HEK293T (cell line): Measurements from ENCODE around the gene TRIP4.

Source experiments
- CTCF ChIA-PET: fragments of 350-600 bp; formaldehyde crosslinking; extraction: SDS; loops from one replicate; lab custom pipeline; 2021; ENCODE audit warnings: antibody characterized with exemption, inconsistent platforms; lab: Yijun Ruan, JAX
- POLR2A ChIA-PET: fragments of 350-600 bp; formaldehyde crosslinking; extraction: SDS; loops from one replicate; lab custom pipeline; 2020; ENCODE audit warnings: antibody characterized with exemption, inconsistent platforms; lab: Yijun Ruan, JAX
- DNase-seq: peaks from one replicate; pipeline ENCODE4 v3.0.0; 2012; ENCODE audit warnings: mixed read lengths; ENCODE audit errors: extremely low spot score
- ARNT ChIP-seq: fragments of 450-650 bp; IDR thresholded peaks from 2 replicates; pipeline ENCODE4 v1.6.1; 2017; ENCODE audit warnings: mild to moderate bottlenecking
- BHLHE40 ChIP-seq: fragments of 450-650 bp; IDR thresholded peaks from 2 replicates; pipeline ENCODE4 v1.6.1; 2016; ENCODE audit warnings: mild to moderate bottlenecking, moderate library complexity, borderline replicate concordance
- CTBP1 ChIP-seq: fragments of 450-650 bp; IDR thresholded peaks from 2 replicates; pipeline ENCODE4 v1.6.1; 2016; ENCODE audit warnings: borderline replicate concordance
- ELF4 ChIP-seq: fragments of 450-650 bp; IDR thresholded peaks from 2 replicates; pipeline ENCODE4 v1.6.1; 2017; ENCODE audit warnings: antibody characterized with exemption
- FOXA1 ChIP-seq: fragments of 450-650 bp; IDR thresholded peaks from 2 replicates; pipeline ENCODE4 v1.6.1; 2016; ENCODE audit warnings: mild to moderate bottlenecking
- FOXK2 ChIP-seq: fragments of 450-650 bp; IDR thresholded peaks from 2 replicates; pipeline ENCODE4 v1.6.1; 2016; ENCODE audit warnings: mild to moderate bottlenecking
- FOXM1 ChIP-seq: fragments of 450-650 bp; IDR thresholded peaks from 2 replicates; pipeline ENCODE4 v1.6.1; 2017; ENCODE audit warnings: mild to moderate bottlenecking, borderline replicate concordance
- HDGF ChIP-seq: fragments of 450-650 bp; IDR thresholded peaks from 2 replicates; pipeline ENCODE4 v1.6.1; 2017; ENCODE audit warnings: antibody characterized with exemption, borderline replicate concordance
- L3MBTL2 ChIP-seq: fragments of 450-650 bp; conservative IDR thresholded peaks from 2 replicates; pipeline ENCODE4 v1.6.1; 2016; ENCODE audit warnings: mild to moderate bottlenecking
- LEF1 ChIP-seq: fragments of 450-650 bp; IDR thresholded peaks from 2 replicates; pipeline ENCODE4 v1.6.1; 2017; ENCODE audit warnings: mild to moderate bottlenecking, borderline replicate concordance
- NFRKB ChIP-seq: fragments of 450-650 bp; IDR thresholded peaks from 2 replicates; pipeline ENCODE4 v1.6.1; 2016; ENCODE audit warnings: mild to moderate bottlenecking, moderate library complexity
- SP1 ChIP-seq: fragments of 450-650 bp; IDR thresholded peaks from 2 replicates; pipeline ENCODE4 v1.6.1; 2017
- SUZ12 ChIP-seq: fragments of 450-650 bp; IDR thresholded peaks from 2 replicates; pipeline ENCODE4 v1.6.1; 2016; ENCODE audit warnings: mild to moderate bottlenecking
- TARDBP ChIP-seq: fragments of 450-650 bp; IDR thresholded peaks from 2 replicates; pipeline ENCODE4 v1.6.1; 2016
- ZNF384 ChIP-seq: fragments of 450-650 bp; IDR thresholded peaks from 2 replicates; pipeline ENCODE4 v1.6.1; 2016
- TF ChIP-seq, protein P1 (sequence below): fragments of 450-650 bp; IDR thresholded peaks from 2 replicates; pipeline ENCODE4 v1.6.1; 2016

The TRIP4 gene

DNA sequence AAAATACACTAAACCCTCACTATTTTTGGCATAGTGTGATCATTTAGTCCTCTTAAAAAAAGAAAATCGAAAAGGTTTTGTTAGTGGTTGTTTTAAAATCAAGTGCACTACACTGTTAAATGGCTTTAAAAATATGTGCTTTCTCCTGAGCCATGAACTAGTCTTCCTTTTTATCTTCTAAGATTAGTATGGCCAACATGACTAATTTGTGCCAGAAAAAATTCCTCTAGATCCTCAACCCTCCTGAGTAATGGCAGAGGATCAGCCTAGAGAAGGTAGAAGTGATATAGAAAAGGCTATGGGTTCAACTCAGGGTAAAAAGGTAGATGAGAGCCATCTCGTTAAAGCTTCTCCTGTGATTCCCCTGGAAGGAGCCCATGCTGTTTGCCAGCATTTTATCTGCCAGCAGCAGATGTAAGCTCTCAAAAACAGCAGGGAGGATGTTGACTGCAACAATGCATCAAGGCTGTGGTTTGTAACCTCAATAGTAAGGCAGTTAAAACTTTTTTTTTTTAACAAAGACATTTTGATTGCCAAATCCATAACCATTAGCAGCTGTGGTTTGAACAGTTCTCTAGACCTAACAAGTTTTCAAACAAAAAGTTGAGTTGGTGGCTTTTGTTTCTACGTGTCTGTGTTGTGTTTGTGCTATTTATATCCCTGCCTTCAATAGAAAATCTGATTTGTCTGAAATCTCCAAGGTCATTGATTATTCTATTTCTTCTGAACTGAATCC is 42.5 kb downstream of the TRIP4 start:
- TF ChIP-seq LEF1 (no peak), BHLHE40 (no peak), FOXA1 (no peak), SP1 (no peak), SUZ12 (no peak), NFRKB (no peak), HDGF (no peak), ARNT (no peak), CTBP1 (no peak)
- TF ChIP-seq, protein P1, sequence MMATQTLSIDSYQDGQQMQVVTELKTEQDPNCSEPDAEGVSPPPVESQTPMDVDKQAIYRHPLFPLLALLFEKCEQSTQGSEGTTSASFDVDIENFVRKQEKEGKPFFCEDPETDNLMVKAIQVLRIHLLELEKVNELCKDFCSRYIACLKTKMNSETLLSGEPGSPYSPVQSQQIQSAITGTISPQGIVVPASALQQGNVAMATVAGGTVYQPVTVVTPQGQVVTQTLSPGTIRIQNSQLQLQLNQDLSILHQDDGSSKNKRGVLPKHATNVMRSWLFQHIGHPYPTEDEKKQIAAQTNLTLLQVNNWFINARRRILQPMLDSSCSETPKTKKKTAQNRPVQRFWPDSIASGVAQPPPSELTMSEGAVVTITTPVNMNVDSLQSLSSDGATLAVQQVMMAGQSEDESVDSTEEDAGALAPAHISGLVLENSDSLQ, result no peak
- CTCF ChIA-PET, result no interaction called here
- POLR2A ChIA-PET, result no interaction called here
- DNase-seq, result peak; percentile 6

DNA sequence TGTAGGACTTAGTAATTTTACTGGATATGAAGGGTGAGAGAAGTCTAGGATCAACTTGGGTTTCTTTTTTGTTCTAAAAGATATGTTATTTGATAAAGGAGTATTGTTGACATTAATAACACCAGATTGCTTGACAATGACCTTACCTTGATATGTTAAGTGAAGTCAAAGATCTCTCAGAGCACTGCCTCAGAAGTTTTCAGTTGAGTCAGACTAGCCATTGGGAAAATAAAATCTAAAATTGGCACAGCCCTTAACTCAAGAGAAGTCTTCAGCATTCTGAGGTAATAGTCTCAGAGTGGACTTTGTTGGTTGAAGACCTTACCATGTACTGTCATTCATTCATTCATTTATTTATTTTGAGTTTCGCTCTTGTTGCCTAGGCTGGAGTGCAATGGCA is 50.3 kb downstream of the TRIP4 start:
- no peak for TF ChIP-seq ARNT
- TF ChIP-seq, protein P1, result no peak
- no peak for TF ChIP-seq HDGF
- no peak for TF ChIP-seq FOXA1
- no peak for TF ChIP-seq LEF1
- no peak for DNase-seq
- ChIA-PET POLR2A (no interaction called here), CTCF (no interaction called here)

DNA sequence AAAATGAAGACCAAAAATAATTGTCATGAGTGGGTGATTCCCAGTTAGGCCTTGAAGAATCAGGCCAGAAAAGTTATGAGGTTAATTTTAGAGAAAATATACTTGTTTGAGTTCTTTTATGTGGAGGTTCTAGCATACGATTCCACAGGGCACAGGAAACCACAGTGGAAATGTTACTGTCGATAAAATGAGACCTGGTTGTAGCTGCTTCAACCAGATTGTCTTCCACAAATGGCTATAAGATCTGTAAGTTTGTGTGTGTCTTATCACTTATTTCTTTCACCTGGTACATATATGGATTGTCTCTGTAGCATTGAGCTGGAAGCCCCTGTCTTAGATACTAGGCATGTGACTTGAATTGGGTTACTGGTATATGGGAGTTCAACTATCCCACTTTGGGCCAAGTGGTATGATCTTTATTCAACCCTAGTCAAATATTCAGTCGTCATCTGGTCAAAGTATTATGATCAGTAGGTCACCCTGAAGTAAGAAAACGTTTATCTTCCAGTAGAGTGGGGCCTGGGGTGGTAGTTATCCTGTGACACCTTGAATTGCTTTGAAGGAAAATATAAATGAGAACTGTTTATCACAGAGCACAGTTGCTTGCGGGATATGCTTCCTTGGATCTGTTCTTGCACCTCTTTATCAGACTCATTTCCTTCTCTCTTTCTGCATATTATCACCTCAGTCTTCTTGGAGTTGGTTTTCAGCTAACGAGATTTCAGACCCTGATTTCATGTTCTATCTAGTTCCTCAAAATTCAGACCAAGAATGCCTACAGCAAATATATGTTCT is 51.2 kb downstream of the TRIP4 start:
- ChIA-PET POLR2A (no interaction called here), CTCF (no interaction called here)
- DNase-seq, result no peak
- TF ChIP-seq CTBP1 (no peak), HDGF (no peak), ZNF384 (no peak), ARNT (no peak), FOXK2 (no peak), FOXA1 (no peak), LEF1 (no peak), SUZ12 (no peak), NFRKB (no peak), L3MBTL2 (no peak), ELF4 (no peak), FOXM1 (no peak), SP1 (no peak), TARDBP (no peak), BHLHE40 (no peak)
- TF ChIP-seq, protein P1, result no peak

DNA sequence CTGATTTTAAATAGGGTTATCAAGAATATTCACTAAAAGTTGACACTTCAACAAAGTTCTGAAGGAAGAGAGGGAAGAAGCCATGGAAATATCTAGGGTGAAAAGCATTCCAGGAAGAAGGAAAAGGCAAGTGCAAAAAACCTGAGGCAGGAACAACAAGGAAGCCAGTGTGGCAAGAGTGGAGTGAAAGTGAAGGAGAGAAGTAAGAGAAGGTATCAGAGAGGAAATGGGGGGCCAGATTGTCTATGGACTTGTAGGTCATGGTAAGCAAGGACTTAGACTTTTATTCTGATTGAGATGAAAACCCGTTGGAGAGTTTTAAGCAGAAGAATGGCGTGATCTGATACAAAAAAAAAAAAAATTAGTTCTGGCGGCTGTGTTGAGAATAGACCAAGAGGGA is 54.2 kb downstream of the TRIP4 start:
- DNase-seq, result no peak
- TF ChIP-seq SP1, result no peak
- POLR2A ChIA-PET, result no interaction called here
- CTCF ChIA-PET, result no interaction called here

- DNase-seq, result no peak
- POLR2A ChIA-PET, result interaction anchor here (0.9 kb wide), 1 partner anchor 17 kb away, joined by 3 read pairs; the partner anchor contains the start of gene ZNF609
- TF ChIP-seq TARDBP (no peak), ELF4 (no peak), BHLHE40 (no peak), FOXM1 (no peak), FOXK2 (no peak), L3MBTL2 (no peak), CTBP1 (no peak), FOXA1 (no peak), LEF1 (no peak), NFRKB (no peak), HDGF (no peak), ZNF384 (no peak), ARNT (no peak), SP1 (no peak), SUZ12 (no peak)
- TF ChIP-seq, protein P1, result no peak
- CTCF ChIA-PET, result no interaction called here
These were observed 55.4 kb downstream of the TRIP4 start for GRCh38 chr15:64443016-64443415.
